Fibroblast of skin of back (primary cell): ENCODE data around the gene TMEM63B.
"Not testable (repeated sequence)": the region's sequence is repeated elsewhere in the genome, so short reads cannot be mapped to it uniquely, and the experiment has no call there.

Experiments used
- DNase-seq: peaks from one replicate; pipeline ENCODE4 v3.0.0-alpha.2; 2013

TMEM63B gene

DNA sequence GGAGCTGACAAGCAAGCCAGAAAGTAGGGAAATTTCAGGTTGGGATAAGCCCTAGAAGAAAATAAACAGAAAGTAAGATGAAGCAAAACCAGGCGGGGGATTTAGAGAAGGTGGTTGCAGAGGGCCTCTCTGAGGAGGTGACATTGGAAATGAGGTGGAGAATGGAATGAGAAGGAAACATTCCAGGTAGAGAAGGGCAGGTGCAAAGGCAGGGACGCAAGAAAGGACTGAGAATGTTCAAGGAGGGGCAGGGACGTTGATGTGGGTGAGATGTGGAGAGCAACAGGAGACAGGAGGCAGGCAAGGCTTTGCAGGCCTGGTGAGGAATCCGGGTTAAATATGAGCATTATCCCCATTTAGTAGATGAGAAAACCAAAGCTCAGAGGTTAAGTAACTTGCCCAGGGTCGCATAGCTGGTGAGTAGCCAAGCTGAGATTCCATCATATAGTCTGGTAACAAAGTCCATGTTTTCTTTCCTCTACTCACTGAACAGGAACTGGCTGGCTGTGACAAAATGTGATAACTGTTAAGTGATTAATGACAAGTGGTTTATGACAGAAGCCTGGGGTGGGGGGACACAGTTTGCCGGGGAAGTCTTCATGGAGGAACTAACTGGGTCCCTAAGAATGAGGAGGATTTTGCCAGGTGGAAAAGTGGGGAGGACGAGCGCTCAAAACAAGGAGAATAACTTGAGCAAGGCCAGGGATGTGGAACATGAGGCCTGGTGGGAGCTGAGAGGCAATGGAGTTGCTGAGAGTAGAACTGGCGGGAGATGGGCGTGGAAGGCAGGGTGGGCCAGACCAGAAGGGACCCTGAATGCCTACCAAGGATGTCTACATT is 32.7 kb upstream of the TMEM63B start:
- DNase-seq = no peak

DNA sequence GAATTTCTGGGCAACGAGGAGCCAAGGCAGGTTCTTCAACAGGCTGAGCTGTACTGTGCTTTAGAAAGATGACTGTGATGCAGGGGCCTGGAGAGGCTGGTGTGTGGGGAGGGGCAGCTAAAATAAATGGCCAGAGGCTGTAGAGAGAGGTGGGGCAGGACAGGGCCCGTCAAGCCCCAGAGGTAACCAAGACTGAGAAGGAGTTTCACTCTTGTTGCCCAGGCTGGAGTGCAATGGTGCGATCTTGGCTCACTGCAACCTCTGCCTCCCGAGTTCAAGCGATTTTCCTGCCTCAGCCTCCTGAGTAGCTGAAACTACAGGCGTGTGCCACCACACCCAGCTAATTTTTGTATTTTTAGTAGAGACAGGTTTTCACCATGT is 32.1 kb upstream of the TMEM63B start:
- DNase-seq = not testable (repeated sequence)

DNA sequence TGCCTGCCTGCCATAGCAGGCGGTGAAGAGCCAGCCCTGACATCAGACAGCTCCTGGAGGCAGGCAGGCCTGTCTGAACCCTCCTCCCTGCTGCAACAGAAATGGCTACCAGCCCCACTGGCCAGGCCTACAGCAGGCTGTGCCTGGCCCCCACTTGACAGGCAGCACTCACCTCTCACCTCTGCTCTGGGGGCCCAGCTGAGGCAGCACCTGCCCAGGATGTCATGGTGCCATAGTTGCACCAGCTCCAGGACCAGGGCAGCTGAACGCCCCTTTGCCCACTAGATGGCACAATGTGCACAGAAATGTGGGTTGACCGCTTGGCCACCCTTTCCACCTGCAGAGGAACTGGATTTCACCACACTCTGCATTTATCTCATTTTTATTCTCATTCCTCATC is 30.7 kb upstream of the TMEM63B start:
- DNase-seq = peak; percentile 63

DNA sequence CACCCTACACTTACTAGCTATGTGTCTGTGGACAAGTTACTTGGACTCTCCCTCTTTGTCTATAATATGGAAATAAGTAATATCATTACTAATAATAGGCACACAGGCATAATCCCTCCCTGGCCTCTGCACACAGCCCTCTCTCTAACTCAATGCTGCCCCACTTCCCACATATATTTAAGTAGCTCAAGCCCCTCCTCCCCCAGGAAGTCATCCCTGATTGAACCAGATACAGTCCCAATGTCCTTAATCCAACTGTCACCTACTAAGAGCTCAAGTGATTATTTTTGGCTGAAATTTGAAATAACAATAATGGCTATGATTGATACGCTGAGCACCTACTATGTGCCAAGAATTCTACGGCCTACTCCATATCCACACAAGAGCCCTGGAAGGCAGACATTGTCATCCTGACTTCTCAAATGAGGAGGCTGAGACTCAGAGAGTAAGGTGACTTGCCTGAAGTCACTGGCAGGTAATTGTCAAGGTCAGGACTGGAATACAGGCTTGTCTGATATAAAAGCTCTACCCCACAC is 29.5 kb upstream of the TMEM63B start:
- DNase-seq = no peak

DNA sequence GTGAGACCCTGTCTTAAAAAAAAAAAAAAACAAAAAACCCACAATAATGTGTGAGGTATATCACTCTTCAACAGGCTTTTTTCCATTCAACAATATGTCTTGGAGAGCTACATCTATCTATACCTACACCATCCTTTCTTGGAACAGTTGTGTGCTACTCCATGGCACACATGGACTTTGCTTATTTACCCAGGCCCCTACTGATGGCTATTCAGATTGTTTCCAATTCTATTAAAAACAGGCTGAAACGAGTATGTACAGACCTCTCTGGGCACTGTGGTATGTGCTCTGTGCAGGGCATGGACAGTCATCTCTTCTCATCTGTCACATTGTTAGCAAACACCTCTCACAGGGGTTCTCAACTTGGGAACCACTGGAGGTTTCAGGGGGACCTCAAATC is 28.2 kb upstream of the TMEM63B start:
- DNase-seq = no peak

DNA sequence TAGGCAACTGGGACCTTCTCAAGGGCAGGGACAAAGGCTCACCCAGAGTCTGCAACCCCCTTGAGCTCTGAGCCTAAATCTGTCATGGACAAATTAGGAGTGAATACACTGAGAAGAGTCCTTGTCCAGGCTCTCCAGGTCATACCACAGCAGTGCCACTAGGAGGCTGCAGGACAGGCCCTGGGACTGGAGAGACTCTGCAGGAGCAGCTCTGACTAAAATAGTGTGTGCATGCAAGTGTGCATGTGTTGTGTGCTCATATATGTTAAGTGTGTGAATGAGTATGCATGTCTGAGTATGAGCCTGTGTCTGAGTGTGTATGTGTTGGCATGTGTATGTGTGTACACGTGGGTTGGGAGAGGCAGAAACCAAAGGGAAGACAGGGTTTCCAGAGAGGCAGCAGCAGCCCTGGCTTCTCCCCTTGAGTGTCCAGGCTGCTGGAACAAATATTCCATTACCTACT is 27.2 kb upstream of the TMEM63B start:
- DNase-seq = no peak

DNA sequence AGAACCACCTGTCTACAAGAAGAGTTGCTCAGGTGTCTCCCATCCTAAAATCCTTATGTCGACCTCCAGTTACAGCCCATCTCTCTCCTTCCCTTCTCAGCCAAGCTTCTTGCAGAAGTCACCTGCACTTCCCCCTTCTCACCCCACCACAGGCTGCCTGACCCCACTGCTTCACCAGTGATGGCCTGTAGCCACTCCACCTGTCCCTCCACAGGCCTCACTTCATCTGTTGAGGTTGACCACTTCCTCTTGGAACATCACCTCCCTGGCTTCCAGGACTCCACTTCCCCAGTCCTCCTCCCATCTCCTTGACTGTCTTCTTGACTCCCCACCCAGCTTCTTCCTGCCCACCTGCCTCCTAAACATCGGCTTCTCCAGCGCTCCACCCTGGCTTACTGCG is 25.5 kb upstream of the TMEM63B start:
- DNase-seq = no peak

DNA sequence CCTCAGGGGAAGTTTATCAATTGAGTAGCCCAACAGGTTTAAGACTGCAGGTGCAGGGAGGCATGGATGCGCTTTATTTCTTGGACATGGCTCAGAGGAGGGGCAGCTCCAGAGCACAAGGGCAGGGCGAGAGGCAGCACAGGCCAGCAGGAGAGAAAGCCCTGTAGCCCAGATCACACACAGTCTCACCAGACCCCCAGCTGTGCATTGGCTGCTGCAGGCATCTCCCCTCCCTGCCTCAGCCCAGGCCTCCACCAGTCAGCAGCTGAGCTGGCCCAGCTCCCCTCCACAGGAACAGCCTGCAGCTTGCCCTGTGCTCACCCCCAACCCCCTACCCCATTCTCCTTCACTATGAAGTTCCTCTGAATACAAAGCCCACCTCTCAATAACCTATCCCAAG is 24.8 kb upstream of the TMEM63B start:
- no peak for DNase-seq

DNA sequence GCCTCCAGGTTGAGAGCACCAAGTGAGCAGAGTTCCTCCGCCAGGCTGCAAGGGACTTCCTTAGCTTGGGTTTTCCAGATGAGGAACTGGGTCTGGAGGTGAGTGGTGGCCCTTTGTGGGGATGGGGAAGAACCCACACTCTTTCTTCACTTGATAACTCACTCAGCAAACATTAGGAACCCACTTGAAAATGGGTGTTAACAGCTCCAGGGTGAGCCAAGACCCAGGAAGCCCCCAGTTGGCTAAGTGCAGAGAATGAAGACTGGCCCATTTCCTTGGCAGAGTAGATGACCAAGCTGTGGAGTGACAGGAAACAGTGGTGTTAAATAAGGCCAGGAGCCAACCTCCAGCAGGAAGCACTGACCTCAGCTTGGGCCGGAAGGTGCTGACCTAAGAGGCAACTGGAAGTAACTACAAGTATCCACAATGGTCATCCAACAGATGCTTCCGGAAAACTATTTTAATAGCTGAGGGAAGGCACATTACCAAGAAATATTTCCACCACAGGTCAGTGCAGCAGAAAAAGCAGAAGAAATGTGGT is 22.8 kb upstream of the TMEM63B start:
- DNase-seq = no peak

DNA sequence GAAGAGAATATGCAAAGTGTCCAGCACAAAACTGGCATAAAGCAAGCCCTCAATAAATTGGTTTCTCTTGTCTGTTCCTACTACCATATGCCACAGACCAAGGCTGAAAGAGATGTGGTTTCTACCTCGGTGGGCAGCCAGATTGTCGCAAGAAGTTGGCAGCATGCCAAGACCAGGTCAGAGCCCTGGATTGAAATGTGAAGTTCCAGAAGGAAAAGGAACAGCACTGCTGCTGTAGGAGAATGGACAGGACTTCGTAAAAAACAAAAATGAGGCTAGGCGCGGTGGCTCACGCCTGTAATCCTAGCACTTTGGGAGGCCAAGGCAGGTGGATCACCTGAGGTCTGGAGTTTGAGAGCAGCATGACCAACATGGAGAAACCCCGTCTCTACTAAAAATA is 22.2 kb upstream of the TMEM63B start:
- no peak for DNase-seq

DNA sequence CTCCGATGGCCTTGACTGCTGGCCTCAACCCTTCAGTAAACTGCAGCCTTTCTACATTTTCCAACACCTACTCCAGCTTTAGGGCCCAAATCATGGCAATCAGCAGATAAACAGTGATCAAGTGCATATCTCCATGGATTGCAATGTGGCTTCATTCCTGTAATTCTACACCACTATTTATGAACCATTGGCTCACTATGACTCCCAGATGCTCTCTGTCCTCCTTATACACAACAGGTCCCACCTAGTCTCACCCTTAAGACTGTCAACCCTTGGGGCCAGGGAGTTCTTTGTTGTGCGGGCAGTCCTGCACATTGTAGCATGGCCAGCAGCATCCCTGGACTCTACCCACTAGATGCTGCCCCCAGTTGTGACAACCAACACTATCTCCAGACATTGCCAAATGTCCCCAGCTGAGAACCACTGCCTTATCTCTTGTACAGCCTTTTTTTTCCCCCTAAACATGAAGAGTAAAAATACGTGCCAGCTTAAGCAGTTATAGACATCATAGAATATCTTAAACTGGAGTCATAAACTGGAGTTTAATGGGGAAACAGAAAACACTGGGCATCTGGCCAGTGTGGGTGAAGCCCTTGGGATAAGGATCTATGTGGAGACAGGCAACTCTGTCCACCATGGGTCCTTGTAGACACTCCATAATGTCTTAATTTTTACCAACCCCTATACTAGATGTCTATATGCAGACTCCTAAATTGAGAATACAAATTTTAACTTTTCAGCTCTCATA is 21.2 kb upstream of the TMEM63B start:
- DNase-seq = no peak

DNA sequence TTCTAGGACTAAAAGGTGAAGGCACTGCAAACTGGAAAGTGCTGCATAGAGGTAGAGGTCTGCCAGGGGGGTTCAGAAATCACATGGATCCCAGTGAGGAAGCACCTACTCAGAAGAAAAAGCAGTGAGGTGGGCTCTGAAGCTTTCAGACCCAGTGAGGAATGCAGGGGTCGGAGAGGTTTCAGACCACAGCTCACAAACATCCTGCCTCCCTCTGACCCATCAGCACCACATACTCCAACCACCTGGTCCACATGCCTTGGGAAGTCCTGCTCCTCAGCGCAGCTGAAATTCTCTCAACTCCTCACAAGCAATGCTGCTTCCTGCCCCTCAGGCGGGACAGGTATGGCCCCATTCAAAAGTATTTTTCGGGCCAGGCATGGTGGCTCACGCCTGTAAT is 20.3 kb upstream of the TMEM63B start:
- no peak for DNase-seq

DNA sequence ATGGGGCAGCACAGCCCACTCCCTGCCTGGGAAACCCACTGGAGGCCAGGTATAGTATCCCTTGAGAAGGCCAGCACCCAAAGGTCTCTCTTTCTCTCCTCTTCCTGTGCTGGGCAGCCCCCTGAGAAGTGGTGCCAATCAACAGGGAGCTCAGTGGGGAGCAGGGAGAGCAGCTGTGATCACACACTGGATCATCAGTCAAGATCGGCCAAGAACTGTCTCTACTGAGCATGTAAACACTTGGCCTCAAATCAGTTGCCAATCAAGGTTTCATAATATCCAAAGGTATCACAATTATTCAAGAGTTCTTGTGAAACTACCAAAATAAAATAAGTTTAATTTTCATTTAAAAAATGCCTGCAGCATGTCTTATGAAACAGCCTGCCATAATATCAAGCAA is 18.9 kb upstream of the TMEM63B start:
- no peak for DNase-seq

DNA sequence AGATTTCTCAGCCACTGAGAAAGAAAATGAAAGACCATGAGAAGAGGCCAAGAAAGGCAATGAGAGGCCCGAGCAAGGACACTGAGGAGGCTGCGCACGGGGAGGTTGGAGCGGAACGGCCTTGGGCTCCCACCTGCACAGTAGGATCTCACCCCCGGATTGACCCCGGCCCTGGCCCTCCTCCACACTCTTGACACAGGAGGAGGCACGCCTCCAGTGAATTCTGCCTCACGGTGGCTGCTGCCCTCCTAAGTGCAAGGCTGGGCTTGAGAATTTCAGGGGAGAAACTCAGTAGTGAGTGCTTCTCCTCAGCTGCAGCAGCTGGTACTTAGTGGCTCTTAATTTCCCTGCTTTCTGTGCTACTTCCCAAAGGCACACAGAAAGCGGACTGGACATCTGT is 18.1 kb upstream of the TMEM63B start:
- no peak for DNase-seq

DNA sequence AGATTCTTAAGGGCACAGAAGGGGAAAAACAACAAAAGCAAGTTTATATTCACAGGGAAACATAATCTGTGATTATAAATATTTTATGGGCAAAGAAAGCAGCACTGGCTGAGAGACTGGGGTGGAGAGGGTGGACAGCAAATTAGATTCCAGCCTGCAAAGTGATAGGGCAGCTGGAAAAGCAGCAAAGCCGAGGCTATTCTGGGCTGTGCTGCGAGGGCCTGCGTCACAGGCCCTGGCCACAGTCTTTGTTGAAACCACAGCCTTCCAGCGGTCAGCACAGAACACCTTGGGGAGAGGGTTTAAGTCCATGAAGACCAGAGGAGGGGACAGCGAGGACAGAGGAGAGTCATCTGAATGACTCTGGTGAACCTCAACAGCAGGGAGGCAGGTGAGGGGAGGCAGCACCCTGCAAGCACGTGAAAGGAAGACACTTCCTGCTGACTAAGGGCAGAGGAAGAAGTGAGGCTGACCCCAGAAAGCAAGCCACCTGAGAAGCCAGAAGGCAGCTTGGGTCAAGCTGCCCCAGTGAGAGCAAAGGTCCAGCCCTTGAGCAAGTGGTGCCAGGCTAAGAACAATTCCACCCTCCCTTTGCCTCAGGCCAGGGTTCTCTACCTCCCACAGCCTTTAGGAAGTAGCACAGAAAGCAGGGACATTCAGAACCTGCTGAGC is 17.2 kb upstream of the TMEM63B start:
- DNase-seq = no peak

DNA sequence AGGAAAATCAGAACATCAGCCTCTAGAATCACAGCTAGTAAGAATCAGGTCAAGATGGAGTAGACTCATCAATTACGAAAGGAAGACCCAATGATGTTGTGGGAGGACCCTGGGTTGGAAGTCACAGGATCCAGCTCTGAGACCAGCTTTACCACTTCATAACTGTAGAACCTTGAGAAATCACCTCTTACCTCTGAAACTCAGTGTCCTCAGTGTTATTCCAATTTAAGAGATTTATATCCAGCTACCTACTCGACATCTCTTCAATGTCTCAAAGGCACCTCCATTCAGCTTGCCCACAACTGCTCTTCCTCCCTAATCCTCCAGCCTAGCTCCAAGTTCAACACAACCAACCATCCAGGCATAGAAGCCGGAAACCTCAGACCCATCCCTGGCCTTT is 16.4 kb upstream of the TMEM63B start:
- DNase-seq = no peak

DNA sequence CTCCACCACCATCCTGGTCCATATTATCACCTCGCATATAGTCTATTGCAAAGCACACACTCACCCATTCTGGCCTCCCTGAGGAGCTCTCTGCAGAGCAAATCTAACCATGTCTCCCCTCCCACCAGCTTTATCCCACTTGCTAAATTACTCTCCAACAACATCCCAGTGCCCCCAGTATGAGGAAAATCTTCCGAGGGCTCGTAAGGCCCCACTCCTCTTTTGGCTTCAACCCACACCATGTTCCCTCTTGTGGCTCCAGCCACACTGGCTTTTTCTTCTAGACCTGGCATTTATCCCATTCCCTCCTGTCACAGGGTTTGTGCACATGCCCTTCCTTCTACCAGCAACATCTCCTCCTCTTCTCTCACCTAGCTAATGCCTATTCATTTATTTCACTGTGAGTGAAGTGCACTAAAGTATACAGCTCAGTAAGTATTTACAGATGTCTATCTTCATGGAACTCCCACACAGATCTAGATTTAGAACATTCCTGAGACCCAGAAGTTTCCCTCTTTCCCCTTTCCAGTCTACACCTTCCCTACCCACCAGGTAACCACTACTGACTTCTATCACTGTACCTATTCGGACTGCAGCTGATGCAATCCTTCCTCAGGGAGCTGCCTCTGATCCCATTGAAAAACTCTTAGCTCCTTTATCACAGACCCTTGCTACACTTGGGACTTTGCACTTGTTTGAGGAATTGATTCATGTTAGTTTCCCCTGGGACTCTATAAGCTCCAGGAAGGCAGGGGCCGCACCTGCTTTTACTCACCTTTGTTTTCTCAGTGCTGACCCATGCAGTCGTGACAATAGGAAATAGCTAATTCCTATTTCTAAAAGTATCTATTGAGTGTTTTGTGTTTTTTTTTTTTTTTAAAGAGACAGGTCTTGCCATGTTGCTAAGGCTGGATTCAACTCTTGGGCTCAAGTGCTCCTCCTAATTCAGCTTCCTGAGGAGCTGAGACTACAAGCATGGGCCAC is 15.6 kb upstream of the TMEM63B start:
- DNase-seq = no peak

DNA sequence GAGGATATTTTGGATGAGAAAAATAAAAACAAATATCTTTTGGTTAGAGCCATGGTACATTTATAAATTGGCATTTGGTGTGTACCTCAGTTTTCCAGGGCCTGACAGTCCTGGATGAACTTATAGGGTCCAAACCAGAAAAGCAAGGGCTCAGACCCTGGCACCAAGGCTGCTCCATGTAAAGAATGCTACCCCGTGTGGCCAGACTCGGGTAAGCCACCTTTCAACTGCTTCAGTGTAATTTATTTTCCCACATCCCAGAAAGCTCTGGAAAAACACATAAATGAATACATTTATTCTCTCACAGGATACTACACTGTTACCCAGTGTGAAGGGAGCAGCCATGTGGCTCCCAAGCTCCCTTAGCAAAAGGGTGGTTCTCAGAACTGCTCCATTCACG is 13.9 kb upstream of the TMEM63B start:
- DNase-seq = no peak

DNA sequence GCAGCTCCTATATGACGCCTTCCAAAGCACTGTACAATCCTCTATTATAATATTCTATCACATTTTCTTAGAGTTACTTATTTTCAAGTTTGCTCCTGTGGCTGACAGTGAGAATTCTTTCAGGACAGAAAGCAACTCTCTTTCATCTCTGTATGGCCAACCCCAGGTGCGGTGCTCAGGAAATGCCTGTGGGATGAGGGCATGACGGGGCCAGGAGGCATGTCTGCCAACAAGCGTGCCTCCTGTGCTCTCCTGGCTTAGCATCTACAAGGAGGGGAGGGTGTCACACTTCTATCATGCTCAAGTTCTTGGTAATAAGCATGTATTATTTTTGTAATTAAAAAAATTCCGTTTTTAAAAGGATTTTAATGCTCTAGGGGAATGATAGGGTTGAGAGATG is 11.5 kb upstream of the TMEM63B start:
- no peak for DNase-seq

DNA sequence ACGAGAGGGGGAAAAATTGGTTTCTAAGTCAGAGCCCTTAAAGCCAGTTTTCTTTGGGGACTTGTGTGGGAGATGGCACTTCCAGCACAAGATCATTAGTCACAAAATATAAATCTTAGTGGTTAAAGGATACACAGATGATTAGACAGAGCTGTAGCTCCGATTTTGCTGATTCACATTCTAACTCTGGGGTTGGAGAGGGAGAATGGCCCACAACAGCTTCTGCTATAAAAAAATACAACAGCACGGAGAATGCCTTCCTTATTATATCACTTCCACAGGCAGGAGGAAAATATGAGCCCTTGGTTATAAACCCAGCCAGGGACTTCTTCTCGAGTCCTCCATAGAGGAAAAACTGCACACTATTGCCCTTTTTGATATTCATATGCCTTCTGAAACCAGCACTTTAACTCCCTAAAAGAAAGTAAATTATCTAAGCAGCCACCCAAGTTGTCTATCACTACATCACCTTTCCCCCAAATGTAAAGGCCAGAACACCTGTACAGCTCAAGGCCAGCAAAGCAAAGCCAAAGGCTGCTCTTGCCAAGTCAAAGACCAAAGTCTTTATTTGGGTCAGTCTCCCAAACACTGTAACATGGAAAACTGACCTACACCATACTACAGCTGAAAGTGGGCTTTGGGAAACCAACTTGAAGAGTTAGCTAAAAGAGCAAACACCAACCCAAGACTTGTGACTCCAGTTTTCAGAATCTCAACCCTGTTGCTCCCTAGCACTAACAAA is 10.5 kb upstream of the TMEM63B start:
- peak; percentile 93 for DNase-seq
